GM19035 (cell line): Measurements from ENCODE around the gene ZNF436.

Source experiments
- ATAC-seq: cut with Tn5 transposase; IDR thresholded peaks from one replicate; pipeline ENCODE4 v1.9.1; 2021; ENCODE audit not compliant: unreplicated experiment

The ZNF436 gene

GRCh38 chr1:23367451-23367790 lies 2.2 kb downstream of the ZNF436 start:
- no peak for ATAC-seq

DNA sequence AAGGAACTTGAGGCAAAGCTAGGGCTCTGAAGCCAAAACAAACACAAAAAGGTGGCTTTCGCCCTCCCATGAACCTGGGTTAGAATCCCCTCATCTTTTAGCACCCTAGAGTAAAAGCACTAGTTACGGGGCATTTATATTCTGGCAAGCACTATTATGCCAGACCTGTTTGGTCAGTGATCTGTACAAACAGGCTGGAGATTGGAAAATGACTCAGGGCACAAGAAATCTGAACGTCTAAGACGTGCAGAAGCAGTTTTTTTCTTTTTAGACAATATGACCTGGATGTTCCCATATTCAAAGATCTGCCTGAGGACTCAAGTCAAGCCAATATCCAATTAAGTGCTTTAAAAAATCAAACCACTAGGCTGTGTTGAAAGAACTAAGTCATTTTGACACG lies 3.0 kb downstream of the ZNF436 start:
- no peak for ATAC-seq

DNA sequence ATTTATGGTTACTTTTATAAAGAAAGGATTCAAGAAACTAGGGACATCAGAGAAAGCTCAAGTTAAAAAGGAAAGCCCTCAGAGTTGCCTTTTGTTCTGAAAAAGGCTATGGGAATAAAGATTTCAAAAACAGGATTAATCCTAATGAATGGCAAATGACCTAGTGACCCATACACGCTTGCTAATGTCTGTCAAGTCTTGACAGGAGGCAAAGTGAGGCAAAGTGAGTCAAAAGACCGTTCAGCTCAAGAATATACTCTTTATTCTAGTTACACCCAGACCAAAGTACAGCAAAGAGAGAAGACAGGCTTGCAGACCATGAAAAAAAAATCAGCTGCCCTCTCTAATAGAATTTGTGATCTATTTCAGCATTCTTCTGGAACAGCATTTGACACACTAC lies 3.5 kb downstream of the ZNF436 start:
- ATAC-seq, result no peak

GRCh38 chr1:23362218-23362713 lies 7.4 kb downstream of the ZNF436 start:
- ATAC-seq, result no peak

- no peak for ATAC-seq
These were observed 11.2 kb downstream of the ZNF436 start for GRCh38 chr1:23358310-23358875.

DNA sequence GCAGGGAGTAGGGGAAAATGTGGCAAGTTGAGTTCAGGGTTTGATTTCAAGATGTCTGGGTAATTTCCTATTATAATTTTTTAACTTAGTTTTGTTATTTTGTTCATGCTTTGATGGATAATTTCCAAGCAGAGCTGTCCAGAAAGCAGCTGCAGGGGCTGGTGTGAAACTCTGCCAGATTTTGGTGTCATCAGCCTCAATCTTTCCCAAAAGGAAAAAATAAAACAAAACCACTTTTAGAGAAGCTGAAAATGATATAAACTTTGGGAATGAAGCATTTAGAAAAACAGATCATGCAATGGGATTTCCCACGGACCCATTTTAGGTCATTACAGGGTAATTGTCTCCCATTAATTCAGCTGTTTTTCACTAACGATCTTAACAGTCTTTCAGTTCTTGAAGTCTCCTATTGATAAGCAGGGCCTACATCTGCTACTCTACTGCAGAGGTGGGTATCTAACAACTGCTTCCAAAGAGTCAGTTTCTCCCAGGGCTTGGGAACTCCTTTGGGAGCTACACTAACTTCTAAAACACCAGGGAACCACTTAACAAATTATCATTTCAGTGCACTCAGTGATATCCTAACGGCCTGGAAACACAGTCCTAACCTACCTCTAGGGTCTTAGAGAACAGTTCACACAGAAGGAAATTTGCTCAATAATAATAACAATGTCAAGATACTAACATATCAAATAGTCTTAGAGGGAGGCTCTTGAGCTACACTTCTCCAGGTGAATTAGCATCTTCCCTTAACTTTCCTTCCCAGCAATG lies 12.3 kb downstream of the ZNF436 start:
- ATAC-seq, result no peak

GRCh38 chr1:23356471-23357137 lies 13.0 kb downstream of the ZNF436 start:
- no peak for ATAC-seq

GRCh38 chr1:23354245-23354644 lies 15.4 kb downstream of the ZNF436 start:
- ATAC-seq, result no peak

- no peak for ATAC-seq
These were observed 17.4 kb downstream of the ZNF436 start for GRCh38 chr1:23352096-23352695.

GRCh38 chr1:23345920-23346319 lies 23.7 kb downstream of the ZNF436 start:
- ATAC-seq, result no peak

GRCh38 chr1:23344987-23345472 lies 24.6 kb downstream of the ZNF436 start:
- ATAC-seq, result no peak

DNA sequence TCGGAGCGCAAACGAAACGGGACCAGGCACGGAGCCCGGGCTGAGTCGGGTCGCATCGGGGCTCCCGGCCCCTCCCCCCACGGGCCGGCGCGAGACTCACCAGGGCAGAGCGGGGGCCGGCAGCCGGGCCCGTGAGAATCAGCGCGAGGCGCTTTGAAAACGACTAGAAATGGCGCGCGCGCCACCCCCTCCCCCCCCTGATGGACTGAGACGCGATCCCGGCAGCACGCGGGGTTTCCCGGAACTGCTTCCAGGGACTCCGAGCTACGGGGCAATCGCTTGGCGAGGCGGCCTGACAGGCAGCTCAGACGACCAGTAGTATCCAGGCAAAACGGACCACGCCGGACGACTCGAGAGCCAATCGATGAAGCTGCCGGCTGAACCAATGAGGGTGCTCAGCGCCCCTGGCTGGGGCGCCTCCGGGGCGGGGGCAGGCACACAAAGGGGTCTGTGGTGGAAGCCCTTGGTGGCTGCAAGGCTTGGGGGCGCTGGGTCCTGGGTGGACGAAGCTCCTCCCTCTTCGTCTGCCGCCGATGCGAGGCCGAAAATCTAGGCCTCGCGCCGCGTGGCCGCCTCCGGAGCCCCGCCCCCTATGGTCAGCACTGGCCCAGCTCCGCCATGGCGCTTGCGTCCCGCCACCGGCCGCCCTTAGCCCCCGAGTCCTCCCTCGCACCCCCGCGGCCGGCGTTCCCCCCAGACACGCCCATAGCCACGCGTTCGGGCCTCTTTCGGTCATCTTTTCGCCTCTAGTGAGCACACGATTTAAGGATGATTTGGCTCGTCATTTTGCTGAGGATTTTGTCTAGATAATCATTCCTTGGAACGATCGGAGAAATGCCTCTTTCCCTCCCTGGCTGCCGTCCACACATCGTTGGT lies 25.3 kb downstream of the ZNF436 start, which contains the start of gene HNRNPR:
Gene HNRNPR, minus strand, starts transcription at position 174 of the 876 bp plus-strand sequence. CDS start 3,276 bp downstream, outside the sequence.
- peak; percentile 95 for ATAC-seq

DNA sequence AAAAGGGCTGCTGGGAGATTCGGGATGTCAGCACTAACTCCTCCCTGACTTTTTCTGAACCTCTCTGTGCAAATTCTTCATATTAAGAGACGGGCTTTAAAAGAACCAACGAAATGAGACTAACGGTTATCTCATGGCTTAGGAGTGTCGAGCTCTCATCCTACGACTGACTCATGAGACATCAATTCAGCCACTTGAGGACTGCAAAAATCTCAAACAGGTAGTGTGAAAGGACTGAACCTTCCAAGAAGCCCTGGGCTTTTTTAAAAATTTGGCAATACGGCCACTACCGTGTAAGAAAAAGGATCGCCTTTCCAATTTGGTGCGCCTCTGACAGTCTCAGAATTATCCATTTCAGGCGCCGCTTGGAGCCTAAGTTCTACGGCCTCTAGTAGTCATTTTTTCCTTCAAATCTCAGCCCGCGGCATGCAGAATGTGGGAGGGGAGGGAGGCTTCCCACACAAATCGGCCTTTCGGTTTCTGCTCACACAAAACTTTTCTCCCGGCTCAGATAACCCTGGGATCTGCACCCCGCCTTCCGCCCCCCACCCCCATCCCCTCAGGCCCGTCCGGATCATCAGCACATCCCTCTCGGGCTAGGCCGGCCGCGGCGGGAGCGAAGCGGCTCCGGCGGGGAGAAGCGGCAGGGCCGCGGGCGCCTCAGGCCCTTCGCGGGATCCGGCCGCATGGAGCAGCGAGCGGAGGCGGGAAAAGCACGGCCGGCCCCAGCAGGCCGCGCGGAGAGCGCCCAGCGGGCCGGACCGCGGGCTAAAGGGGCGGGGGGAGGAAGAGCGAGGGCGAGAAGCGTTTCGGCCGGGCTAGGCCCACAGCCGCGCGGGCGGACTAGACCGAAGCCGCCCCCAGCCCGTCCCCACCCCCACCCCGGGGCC lies 26.2 kb downstream of the ZNF436 start:
- peak; percentile 7 for ATAC-seq

DNA sequence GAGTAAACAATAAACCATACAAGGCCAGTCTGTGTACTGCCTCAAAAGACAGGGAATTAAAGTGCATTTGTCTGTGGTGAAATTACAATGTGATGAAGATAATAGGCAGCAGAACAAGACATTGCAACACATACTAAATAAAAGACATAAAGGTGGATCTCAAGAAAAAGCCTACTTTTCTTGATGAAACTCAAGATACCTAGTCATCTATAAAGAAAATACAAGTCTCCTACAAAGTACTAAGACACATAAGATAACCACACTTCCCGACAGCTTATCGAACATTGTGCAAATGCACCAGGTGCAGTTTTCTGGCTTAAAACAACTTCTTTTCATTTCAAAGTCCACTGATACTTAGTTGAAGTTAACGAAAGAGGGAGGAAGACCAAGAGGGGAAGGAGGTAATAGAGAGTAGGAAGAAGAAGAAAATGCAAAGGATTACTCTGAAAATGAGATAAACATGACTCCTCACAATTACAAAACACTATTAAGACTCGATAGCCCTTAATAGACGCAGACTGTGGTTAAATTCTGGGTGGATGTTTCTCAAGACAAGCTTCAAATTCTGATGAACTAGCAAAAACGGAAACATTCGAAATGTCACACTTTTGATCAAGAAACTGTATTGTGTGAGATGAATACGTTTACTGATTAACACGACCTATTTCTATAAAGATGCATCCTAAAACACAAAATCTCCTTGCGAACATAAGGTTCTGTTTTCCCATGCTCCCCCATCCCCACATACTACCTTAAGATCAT lies 27.5 kb downstream of the ZNF436 start:
- ATAC-seq, result no peak

- ATAC-seq, result no peak
These were observed 30.0 kb downstream of the ZNF436 start for GRCh38 chr1:23339632-23340031.

- no peak for ATAC-seq
These were observed 31.8 kb downstream of the ZNF436 start for GRCh38 chr1:23337869-23338268.

- no peak for ATAC-seq
These were observed 37.9 kb downstream of the ZNF436 start for GRCh38 chr1:23331713-23332112.

DNA sequence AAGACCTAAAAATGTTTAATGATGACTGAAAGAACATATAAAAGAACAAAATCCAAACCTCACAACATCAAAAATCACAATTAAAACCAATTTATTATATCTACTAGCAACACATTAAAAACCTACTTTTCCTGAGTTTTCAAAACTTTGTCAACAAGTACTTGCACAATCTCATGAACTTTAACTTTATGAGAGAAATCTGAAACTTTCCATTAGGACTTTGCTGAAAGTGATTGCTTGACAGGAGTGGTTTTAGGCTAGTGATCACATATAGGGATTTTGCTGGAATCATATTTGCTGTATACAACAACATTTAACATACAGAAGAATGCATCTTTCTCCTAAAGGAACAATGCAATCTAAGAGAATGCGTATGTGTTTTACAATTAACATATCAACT lies 38.8 kb downstream of the ZNF436 start:
- ATAC-seq, result no peak

DNA sequence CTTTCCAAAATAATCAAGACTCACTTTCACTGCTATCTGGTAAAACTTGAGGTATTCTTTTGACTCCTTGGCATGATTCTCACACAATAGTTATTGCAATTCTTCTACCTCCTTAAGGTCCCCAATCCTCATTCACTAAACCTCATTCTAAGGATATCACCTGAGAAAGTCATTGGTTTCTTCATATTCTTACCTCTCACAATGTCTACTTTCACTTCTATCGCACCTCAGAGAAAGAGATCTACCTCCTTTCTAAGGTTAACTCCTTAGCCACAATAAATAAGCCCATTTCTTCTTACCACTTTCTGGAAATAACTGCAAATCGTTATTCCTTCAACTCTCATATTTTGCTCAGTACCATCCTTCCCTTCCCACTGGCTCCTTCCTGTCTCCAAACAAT lies 44.2 kb downstream of the ZNF436 start:
- no peak for ATAC-seq
